Retinal pigment epithelial cell (primary cell): ENCODE results near the gene ADAMTS2.

Experiments used
- DNase-seq: peaks from one replicate; pipeline ENCODE4 v3.0.0-alpha.2; 2010; ENCODE audit warnings: low read depth
- H3K4me3 ChIP-seq: 2 replicates; pipeline ENCODE4 v1.5.1; 2011; ENCODE audit warnings: mild to moderate bottlenecking, low read length, control low read depth, moderate library complexity
- TF ChIP-seq, protein P1 (sequence below): conservative IDR thresholded peaks from 2 replicates; pipeline ENCODE4 v1.5.1; 2011; ENCODE audit warnings: low read depth, low read length, control low read depth, inconsistent platforms

ADAMTS2 gene

DNA sequence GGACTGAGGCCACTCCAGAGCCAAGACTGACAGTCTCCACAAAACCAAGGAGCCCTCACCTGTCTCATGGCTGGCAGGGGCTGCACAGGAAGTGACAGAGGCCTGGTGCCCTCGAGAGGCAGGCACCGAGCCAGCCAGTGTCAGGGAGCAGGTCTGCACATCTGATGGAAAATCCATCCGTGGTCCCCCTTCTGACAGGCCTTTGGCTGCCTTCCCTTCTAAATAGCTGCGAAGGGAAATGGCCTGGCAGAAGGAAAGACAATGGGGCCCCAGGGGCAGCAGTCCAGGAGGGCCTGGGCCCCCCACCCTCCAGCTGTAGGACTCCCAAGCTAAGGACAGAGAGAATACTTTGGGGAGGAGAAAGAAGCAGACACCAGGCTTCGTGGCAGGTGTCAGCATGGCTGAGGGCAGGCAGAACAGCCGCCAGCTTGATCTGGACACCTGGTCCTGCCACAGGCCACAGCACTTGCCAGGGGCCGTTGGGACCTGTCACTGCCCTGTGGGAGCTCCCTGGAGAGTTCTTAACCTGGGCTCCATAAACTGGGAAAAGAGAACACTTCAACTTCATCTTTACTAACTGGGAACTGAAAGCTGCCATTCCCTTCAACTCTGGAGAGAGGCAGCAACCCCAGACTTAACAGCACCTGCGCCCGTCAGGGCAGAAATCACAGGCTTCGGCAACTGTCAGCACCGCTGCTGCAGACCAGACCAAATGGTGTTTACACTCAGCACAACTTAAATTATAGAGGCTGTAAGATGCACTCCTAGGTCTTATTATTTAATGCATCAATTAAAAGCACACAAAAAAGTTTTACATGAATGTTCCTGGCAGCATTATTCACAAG lies 22.0 kb downstream of the ADAMTS2 start:
- DNase-seq: no peak
- no peak overlapping the region for H3K4me3 ChIP-seq
- TF ChIP-seq, protein P1, sequence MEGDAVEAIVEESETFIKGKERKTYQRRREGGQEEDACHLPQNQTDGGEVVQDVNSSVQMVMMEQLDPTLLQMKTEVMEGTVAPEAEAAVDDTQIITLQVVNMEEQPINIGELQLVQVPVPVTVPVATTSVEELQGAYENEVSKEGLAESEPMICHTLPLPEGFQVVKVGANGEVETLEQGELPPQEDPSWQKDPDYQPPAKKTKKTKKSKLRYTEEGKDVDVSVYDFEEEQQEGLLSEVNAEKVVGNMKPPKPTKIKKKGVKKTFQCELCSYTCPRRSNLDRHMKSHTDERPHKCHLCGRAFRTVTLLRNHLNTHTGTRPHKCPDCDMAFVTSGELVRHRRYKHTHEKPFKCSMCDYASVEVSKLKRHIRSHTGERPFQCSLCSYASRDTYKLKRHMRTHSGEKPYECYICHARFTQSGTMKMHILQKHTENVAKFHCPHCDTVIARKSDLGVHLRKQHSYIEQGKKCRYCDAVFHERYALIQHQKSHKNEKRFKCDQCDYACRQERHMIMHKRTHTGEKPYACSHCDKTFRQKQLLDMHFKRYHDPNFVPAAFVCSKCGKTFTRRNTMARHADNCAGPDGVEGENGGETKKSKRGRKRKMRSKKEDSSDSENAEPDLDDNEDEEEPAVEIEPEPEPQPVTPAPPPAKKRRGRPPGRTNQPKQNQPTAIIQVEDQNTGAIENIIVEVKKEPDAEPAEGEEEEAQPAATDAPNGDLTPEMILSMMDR: no peak

DNA sequence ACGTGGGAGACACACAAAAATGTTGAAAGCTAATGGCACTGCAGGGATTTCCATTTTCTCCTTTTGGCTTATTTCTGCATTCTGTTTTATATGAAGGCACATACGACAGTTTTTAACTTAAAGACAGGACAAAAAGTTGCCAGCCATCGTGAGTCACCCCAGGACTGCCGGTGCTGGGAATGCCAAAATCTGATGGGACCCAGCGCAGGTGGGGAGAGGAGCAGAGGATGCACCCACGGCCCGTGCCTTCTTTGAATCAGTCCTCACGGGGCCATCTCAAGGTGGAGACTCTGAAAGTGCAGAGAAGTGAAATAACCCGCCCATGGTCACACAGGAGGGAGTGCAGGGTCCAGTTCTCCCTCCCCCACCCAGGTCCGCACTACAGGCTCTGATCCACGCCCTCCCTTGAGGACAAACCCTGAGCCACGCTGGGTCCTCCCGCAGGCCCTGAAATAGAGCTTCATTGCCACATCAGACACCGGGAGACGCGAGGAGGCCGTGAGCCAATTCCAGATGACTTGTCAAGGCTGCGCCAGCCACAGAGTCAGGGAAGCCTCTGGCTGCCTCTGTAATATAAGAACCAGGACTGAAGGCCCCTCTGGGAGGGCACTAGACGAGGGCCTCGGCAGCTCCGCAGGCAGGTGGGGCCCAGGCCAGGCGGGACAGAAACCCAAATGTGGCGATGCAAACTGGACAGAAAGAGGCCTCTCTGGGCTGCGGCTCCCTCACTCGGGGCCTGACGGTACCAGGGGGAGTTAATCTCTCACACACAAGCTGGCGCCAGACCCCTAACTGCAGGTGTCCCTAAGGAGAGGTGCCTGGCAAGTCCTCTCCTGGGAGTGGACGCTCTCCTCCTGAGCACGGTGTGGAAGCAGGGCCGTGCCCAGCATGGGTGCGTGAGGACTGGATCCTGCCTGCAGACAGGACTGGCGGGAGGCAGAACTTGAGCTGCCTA lies 22.9 kb downstream of the ADAMTS2 start:
- TF ChIP-seq, protein P1: no peak
- no peak overlapping the region for H3K4me3 ChIP-seq
- DNase-seq: no peak

DNA sequence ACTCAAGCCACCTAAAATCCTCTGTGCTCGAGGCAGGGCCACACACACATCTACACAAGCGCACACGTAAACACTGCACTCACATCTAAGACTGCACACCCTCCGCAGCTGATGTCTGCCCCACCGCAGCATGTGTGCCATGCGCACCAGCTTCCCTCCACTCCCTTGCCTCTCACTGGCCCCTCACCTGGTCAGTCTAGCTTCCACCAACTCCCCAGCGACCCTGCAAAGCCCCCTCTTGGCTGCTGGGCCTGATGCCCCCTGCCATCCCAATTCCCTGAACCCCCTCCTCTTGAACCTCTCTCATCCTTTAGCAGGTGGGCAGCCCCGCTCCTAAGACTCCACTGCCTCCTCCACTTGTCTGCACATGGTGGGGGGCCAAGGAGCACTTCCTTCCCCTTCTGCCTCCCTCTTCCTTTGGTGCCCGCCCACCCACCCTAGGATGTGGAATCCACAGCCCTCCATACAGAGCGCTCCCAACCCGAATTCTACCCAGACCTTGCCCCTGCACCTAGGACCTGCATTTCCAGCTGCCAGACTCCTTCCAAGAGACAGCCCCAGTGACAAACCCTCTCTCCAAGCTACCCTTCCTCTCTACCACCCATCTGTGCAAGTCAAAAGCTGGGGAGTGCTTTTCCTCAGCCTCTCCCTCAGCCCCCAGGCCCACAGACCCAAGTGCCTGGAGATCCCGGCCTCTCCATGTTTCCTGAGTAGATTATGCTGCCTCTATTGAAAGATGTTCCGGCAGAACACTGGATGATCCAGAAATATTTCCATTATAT lies 23.9 kb downstream of the ADAMTS2 start:
- H3K4me3 ChIP-seq: no peak overlapping the region
- no peak for DNase-seq
- TF ChIP-seq, protein P1: no peak

DNA sequence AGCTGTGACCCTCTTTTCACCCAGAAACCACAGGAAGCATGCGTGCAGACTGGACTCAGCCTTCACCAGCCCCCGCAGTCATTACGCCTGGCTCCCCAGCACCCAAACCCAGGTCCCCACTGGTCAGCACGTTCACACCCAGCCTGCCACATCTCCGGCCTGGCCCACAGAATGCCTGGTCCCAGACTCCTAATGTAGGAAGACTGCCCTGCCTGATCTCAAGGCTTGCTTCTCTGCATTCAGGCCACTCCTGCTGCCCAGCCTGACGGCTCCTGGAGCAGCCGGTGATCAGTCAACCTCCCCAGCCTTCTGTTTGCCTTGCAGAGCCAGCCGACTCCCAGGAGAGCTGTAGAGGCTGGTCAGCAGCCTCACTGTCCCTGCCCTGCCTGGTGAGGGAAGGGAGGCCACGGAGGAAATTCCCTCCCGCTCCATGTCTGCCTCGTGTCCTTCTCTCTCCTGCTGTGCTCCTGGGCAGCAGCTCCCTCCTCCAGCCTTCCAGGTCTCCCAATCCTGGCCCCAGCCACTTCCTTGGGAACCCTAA lies 25.4 kb downstream of the ADAMTS2 start:
- TF ChIP-seq, protein P1: no peak
- DNase-seq: no peak

DNA sequence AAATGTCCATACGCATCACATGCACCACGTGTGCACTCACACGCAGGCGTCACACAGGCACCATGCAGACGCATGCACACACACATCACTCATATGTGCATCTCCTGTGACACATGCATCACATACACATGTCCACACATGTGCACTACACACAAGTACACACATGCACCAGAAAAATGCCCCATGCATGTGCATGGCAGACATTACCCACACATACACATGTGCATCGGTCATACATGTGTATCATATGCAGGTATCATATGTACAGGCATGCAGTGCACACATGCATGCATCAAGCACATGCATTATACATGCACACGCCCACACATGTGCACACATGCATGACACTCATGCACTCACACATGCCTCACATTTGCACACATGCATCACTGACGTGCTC lies 26.1 kb downstream of the ADAMTS2 start:
- no peak overlapping the region for H3K4me3 ChIP-seq
- no peak for DNase-seq
- TF ChIP-seq, protein P1: no peak

More for the DNA sequence above, 25.4 kb downstream of the ADAMTS2 start:
- H3K4me3 ChIP-seq: no peak overlapping the region

DNA sequence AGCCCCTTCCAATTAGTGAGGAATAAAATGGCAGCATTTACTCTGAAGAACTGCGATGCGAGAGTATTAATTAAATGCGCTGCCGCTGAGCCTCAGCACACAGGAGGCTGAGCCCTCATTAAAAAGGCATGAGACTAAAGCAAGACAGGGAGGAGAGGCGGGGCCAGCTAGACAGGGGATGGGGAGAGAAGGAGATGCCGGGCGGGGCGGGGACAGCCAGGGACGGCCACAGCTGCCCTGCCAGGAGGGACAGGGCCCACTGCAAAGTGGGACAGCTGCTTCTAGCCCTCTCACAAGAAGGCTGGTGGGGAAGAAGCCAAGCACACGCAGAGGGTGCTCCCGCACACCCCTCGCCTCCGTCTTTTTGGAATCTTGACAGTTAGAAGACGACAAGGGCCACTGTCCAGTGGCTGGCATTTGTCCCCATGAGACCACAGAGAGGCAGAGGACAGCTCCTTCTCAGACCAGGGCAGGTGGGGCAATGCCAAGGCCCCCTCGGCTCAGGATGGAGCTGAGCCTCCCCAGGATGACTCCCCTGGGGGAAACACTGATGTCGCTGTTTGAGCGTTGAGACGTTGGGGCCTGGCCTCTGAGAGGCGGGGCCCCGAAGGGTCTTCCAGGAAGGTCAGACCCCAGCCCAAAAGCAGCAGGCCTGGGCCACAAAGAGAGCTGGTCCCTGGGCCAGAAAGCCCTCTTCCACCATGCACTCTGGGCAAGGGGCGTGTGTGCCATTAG lies 26.9 kb downstream of the ADAMTS2 start:
- peak; percentile 15 for DNase-seq
- no peak overlapping the region for H3K4me3 ChIP-seq
- TF ChIP-seq, protein P1: no peak
